Measurements from ENCODE around the gene LIMA1. TPM values are rescaled to one million over a fixed set of nuclear protein-coding genes. Genes with fewer than 3 reads are reported as not detected.

The LIMA1 gene
- total RNA-seq, 1 donor from 2014 or later: 96.0 TPM

- H3K4me3 ChIP-seq (ENCODE audit: low read depth, low read length): no peak overlapping the region
- no peaks in the 10 kb centered on the region for H3K27me3 ChIP-seq (ENCODE audit: control insufficient read depth, insufficient read depth, low read length)
- H3K36me3 ChIP-seq (ENCODE audit: control insufficient read depth, insufficient read depth, low read length): peaks cover 1% of the 10 kb centered on the region
- DNase-seq (ENCODE audit: low read depth): no peak
- TF ChIP-seq, protein P1, sequence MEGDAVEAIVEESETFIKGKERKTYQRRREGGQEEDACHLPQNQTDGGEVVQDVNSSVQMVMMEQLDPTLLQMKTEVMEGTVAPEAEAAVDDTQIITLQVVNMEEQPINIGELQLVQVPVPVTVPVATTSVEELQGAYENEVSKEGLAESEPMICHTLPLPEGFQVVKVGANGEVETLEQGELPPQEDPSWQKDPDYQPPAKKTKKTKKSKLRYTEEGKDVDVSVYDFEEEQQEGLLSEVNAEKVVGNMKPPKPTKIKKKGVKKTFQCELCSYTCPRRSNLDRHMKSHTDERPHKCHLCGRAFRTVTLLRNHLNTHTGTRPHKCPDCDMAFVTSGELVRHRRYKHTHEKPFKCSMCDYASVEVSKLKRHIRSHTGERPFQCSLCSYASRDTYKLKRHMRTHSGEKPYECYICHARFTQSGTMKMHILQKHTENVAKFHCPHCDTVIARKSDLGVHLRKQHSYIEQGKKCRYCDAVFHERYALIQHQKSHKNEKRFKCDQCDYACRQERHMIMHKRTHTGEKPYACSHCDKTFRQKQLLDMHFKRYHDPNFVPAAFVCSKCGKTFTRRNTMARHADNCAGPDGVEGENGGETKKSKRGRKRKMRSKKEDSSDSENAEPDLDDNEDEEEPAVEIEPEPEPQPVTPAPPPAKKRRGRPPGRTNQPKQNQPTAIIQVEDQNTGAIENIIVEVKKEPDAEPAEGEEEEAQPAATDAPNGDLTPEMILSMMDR (IDR thresholded peaks at IDR 0.05; ENCODE audit: insufficient read depth, low read length, poor library complexity, severe bottlenecking): no peak
Observed at GRCh38 chr12:50246197-50246865, 37.0 kb downstream of the LIMA1 start.

- Histone ChIP-seq H3K4me3 (ENCODE audit: low read depth, low read length) (no peak overlapping the region), H3K36me3 (ENCODE audit: control insufficient read depth, insufficient read depth, low read length) (peaks cover 1% of the 10 kb centered on the region), H3K27me3 (ENCODE audit: control insufficient read depth, insufficient read depth, low read length) (no peaks in the 10 kb centered on the region)
- TF ChIP-seq, protein P1 (IDR thresholded peaks at IDR 0.05; ENCODE audit: insufficient read depth, low read length, poor library complexity, severe bottlenecking): no peak
- no peak for DNase-seq (ENCODE audit: low read depth)
Observed at GRCh38 chr12:50243507-50243906, 39.8 kb downstream of the LIMA1 start.

- Histone ChIP-seq H3K36me3 (ENCODE audit: control insufficient read depth, insufficient read depth, low read length) (peaks cover 1% of the 10 kb centered on the region), H3K4me3 (ENCODE audit: low read depth, low read length) (no peak overlapping the region), H3K27me3 (ENCODE audit: control insufficient read depth, insufficient read depth, low read length) (no peaks in the 10 kb centered on the region)
- DNase-seq (ENCODE audit: low read depth): no peak
- TF ChIP-seq, protein P1 (IDR thresholded peaks at IDR 0.05; ENCODE audit: insufficient read depth, low read length, poor library complexity, severe bottlenecking): no peak
Observed at GRCh38 chr12:50242751-50243191, 40.5 kb downstream of the LIMA1 start.

DNA sequence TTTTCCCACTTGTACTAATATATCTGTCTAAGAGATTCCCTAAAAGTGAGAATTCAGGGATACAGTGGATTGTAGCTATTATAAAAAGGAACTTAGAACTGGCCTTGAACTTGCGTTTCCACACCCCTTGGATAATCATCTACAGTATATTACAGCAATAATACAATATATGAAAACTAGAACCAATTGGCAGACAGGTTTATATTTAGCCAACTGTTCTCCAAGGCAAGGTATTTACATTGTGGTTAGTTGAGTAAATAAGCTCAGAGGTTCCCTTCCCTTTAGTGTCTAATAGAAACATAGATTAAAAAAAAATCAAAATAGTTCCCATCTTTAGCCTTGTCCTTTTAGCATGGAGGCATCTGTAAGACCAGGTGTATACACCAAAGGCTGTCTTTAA is 42.1 kb downstream of the LIMA1 start:
- no peaks in the 10 kb centered on the region for H3K27me3 ChIP-seq (ENCODE audit: control insufficient read depth, insufficient read depth, low read length)
- TF ChIP-seq, protein P1 (IDR thresholded peaks at IDR 0.05; ENCODE audit: insufficient read depth, low read length, poor library complexity, severe bottlenecking): no peak
- DNase-seq (ENCODE audit: low read depth): no peak
- no peak overlapping the region for H3K4me3 ChIP-seq (ENCODE audit: low read depth, low read length)
- H3K36me3 ChIP-seq (ENCODE audit: control insufficient read depth, insufficient read depth, low read length): peaks cover 1% of the 10 kb centered on the region

GRCh38 chr12:50240792-50241114 is 42.6 kb downstream of the LIMA1 start:
- TF ChIP-seq, protein P1 (IDR thresholded peaks at IDR 0.05; ENCODE audit: insufficient read depth, low read length, poor library complexity, severe bottlenecking): no peak
- peaks cover 1% of the 10 kb centered on the region for H3K36me3 ChIP-seq (ENCODE audit: control insufficient read depth, insufficient read depth, low read length)
- DNase-seq (ENCODE audit: low read depth): no peak
- H3K27me3 ChIP-seq (ENCODE audit: control insufficient read depth, insufficient read depth, low read length): no peaks in the 10 kb centered on the region
- no peak overlapping the region for H3K4me3 ChIP-seq (ENCODE audit: low read depth, low read length)
